HEK293 (cell line): ENCODE data around the gene SEMA4C.

Experiments used
- CTCF ChIP-seq: fragments of 450-650 bp; formaldehyde crosslinking; IDR thresholded peaks from 2 replicates; pipeline ENCODE4 v1.5.1; 2016; ENCODE audit warnings: missing biosample characterization, missing genetic modification characterization
- ELK4 ChIP-seq: IDR thresholded peaks from 2 replicates; pipeline ENCODE4 v1.6.1; 2011; ENCODE audit warnings: mild to moderate bottlenecking, low read depth, low read length, borderline replicate concordance
- ZSCAN18 ChIP-seq: fragments of 450-650 bp; formaldehyde crosslinking; IDR thresholded peaks from 2 replicates; pipeline ENCODE4 v1.5.1; 2016; ENCODE audit warnings: missing biosample characterization, missing genetic modification characterization

GRCh38 chr2:96859099-96859649, 10.7 kb downstream of the SEMA4C start:
- no peak for TF ChIP-seq ELK4
- TF ChIP-seq CTCF (tag by site-specific recombination): no peak
- TF ChIP-seq ZSCAN18 (tag by site-specific recombination): no peak
